Activated naive CD4-positive, alpha-beta T cell treated with anti-CD3 and anti-CD28 coated beads, Interleukin-2, amount 50 U/mL, for 16 hours (primary cell): ENCODE measurements around the gene SP7.
A peak's percentile ranks its signal among the peaks of the same experiment; 100 is the strongest.
"Not testable (repeated sequence)": the region's sequence is repeated elsewhere in the genome, so short reads cannot be mapped to it uniquely, and the experiment has no call there.

Experiments
- DNase-seq: peaks from one replicate; pipeline ENCODE4 v3.0.0-alpha.2; 2020

The SP7 gene

GRCh38 chr12:53345486-53346188, 9.5 kb upstream of the SP7 start:
- DNase-seq: no peak

GRCh38 chr12:53344824-53345485, 8.8 kb upstream of the SP7 start:
- peak; percentile 73 for DNase-seq

- no peak for DNase-seq
These were observed 8.3 kb upstream of the SP7 start for GRCh38 chr12:53344487-53344823.

- no peak for DNase-seq
These were observed 7.8 kb upstream of the SP7 start for GRCh38 chr12:53343969-53344368.

GRCh38 chr12:53343449-53343848, 7.3 kb upstream of the SP7 start:
- DNase-seq: no peak

- DNase-seq: no peak
These were observed 4.2 kb upstream of the SP7 start for GRCh38 chr12:53340398-53340797.

GRCh38 chr12:53338916-53339315, 2.8 kb upstream of the SP7 start:
- no peak for DNase-seq

GRCh38 chr12:53338017-53338416, 1.9 kb upstream of the SP7 start:
- DNase-seq: no peak

- DNase-seq: no peak
These were observed 1.3 kb downstream of the SP7 start for GRCh38 chr12:53334822-53335221.

- DNase-seq: no peak
These were observed 2.3 kb downstream of the SP7 start for GRCh38 chr12:53333845-53334244.

GRCh38 chr12:53333289-53333688, 2.9 kb downstream of the SP7 start:
- DNase-seq: no peak

- no peak for DNase-seq
These were observed 3.4 kb downstream of the SP7 start for GRCh38 chr12:53332744-53333143.

- not testable (repeated sequence) for DNase-seq
These were observed 3.8 kb downstream of the SP7 start for GRCh38 chr12:53332339-53332738.

- DNase-seq: no peak
These were observed 5.5 kb downstream of the SP7 start for GRCh38 chr12:53330671-53331070.

- no peak for DNase-seq
These were observed 8.1 kb downstream of the SP7 start for GRCh38 chr12:53328043-53328435.

GRCh38 chr12:53327435-53328042, 8.6 kb downstream of the SP7 start:
- DNase-seq: no peak

- no peak for DNase-seq
These were observed 9.5 kb downstream of the SP7 start for GRCh38 chr12:53326460-53327185.

GRCh38 chr12:53325511-53326061, 10.6 kb downstream of the SP7 start:
- peak; percentile 34 for DNase-seq

GRCh38 chr12:53324779-53325510, 11.2 kb downstream of the SP7 start:
- DNase-seq: peak; percentile 86

GRCh38 chr12:53324113-53324778, 11.9 kb downstream of the SP7 start:
- peak; percentile 62 for DNase-seq

GRCh38 chr12:53320352-53321195, 15.6 kb downstream of the SP7 start:
- no peak for DNase-seq
